Sciatic nerve (tissue), 2 donors: ENCODE data around the gene QSOX2. TPM values are rescaled to one million over a fixed set of nuclear protein-coding genes. Genes with fewer than 3 reads are reported as not detected.

Experiments
- ATAC-seq: fragments of 200-7000 bp; cut with Tn5 transposase; one replicate; pipeline ENCODE4 v1.9.1; 2020; ENCODE audit warnings: mild to moderate bottlenecking, moderate library complexity
- DNase-seq: peaks from one replicate; pipeline ENCODE4 v3.0.0-alpha.2; 2020; ENCODE audit warnings: low spot score
- intact Hi-C: fragments of 100-400 bp; cut with DNase I; formaldehyde crosslinking; loops from one replicate; pipeline ENCODE4 v1.14.2; 2022
- total RNA-seq: library from RNA; stranded (reverse); fragmentation: NEBNext Ultra II Directional; extraction: Animal tissue kit (Norgen Biotek cat#: 25700); gene quantifications from one replicate; pipeline ENCODE4 v1.2.1, GENCODE V29; 2021
- donor health status: DM: no; HTN: no; CAD: no.
- donor health status: DM: no; HTN: no; CAD: no.

The QSOX2 gene
- total RNA-seq, 1 donor from 2014 or later: 7.5 TPM

- intact Hi-C loops: no loop called here
- DNase-seq (no peak), ATAC-seq (no peak)
Measured at GRCh38 chr9:136230773-136231172, 14.8 kb downstream of the QSOX2 start.

DNA sequence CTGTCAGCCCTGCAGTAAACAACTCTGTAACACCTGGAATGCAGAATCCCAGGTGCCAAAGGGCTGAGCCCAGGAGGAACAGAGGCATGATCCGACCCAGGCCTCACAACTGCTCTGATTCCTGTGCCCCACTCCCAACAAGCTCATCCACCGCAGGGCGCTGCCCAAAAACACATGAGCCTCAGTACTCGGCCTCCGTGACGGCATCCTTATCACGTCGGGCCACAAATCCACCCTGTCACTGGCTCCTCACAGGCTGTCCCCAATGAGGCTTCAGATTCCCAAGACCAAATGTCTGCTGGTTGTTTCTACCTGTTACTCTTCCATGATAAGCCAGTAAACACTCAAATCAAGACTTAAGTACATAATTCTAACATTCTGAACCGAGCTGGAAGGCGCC, 15.2 kb downstream of the QSOX2 start:
- DNase-seq (no peak), ATAC-seq (no peak)
- intact Hi-C loops: no loop called here

DNA sequence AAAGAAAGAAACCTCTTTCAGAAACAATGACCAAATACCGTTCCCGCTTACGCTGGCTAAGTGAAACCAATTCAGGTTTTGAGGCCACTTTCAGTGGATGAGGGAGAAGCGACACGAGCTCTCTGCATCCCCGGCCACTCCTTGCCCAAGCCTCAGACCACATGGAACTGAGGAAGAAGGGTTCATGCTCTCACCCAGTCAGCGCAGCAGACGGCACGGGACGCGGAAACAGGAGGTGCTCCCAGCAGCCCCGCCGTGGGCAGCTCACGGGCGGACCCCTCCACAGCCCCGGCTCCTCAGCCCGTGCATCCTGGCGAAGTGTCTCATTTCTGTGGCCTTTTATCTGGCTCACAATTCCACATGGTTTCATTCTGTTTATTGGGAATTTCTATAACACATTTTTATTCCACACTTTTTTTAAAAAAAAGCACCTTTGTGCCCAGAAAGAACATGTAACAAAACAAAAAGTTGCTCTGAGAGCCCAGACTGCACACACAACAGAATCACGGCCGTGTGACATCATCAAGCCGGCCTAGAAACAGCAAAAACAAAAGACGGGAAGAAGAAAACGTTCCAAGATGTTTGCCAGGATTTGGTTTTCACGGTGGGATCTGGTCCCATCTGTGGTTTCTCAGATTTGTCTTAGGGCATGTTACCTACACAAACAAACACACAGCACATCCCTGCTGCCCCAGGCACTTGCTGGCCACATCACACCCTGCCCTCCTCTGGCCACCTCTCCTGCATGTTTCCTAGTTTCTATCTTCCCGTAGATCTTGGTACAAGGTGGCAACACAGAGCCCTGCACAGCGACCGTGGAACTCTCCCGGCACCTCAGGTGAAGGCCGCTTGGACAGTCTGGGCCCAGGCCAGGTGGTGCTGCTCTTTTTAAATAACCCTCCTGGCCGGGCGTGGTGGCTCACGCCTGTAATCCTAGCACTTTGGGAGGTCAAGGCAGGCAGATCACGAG, 16.2 kb downstream of the QSOX2 start:
- ATAC-seq: no peak
- DNase-seq: no peak
- intact Hi-C loops: no loop called here

DNA sequence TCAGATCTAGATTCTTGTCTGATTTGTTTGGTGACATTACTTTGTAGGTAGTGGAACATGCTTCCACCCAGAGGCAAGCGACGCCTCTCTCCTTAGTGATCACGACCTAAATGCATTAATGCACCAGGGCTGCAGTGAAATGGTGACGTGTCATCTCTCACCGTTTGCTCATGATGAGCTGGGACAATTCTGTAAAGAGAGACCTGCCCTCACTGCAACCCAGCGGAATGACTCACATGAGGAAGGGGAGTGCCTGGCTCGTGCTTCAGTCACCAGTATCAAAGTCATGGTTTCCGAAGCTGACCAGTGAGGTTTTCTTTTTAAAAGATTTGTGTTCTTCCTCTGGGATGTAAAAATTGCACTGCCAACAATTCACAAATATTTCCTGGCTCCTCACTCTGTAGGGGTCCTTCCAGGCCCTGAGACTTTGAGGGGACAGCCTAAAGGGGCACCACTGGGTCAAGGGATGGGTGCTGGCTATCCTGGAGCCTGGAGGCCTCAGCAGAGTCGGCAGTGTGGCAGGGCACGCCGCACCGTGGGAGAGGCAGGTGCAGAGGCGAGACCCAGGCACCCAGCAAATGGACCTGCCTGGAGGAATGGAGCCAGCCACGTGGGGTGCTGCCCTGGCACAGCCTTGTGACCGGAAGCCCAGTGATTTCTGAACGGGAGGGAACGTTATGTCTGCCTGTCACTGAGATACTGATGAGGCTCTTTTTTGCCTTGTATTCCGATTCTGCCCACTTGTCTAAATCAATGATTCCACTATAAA, 17.3 kb downstream of the QSOX2 start:
- ATAC-seq (no peak), DNase-seq (no peak)
- intact Hi-C loops: no loop called here

DNA sequence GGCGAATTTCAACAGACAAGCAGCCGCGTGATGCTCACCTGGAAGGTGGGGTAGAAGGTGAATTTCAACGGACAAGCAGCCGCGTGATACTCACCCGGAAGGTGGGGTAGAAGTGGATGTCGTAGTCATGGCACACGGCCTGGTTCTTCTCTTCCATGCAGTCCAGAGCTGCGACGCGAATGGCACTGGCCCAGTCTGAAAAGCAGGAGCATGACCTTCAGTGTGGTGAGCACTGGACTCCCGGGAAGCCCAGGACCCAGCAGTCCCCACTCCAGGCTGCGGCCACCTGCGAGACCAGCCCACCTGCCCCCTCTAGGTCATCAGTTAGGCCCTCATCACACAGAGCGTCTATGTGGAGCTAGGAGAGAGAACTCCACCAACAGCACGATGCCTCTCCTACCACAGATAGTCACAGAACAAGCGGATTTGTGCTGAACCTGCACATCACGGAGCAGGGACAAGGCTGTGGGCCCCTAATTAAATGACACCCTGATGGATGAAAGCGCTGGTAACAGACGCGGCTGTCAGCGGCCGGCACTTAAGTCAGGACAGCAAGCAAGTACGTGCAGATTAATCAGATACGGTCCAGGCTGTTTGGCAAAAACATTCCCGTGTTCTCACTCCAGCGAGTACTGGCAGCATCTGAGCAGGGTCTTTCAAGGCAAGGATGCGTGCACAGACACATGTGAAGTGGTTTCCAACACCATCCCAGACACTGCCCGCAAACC, 18.8 kb downstream of the QSOX2 start:
- no peak for DNase-seq
- intact Hi-C loops: no loop called here
- no peak for ATAC-seq

DNA sequence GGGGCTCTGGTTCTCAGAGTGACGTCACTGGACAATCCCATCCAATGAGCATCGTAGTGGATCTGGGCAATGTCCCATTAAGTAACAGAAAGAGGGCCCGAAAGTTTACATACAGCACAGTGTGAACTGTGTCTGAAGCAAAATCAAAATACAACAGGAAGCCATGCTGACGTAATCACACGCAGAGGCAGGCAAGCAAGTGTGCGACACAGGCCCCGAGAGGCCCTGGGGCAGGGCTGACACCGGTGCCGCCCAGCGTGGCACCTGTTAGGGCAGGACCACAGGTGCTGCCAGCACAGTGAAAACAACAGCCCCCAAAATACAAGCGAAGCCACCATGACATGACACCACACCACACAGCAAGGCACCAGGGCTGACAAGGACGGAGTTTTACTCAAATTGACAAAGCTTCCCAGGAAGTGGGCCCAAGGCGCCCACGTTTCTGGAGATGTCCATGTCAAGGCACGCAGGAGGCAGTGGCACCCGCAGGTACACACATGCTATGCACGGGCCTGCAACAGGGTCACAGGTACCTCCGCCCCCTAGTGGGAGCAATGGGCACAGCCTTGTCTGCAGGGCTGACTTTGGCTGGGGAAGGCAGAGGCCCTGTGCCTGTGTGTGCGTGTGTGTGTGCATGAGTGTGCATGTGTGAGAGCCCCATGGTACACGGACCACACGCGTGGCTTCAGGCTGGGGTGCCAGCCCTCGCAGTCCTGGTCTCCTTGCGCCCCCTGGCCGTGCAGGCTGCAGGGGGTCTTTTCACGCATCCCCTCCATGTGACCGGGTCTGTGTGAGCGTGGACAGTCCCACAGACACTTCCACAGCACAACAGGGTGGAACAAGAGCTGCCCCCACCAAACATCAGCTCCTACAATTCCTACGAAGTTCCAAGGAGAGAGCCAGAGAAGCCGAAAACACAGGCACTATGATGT, 19.6 kb downstream of the QSOX2 start:
- DNase-seq (no peak), ATAC-seq (peak; percentile 66)
- intact Hi-C loops: no loop called here

DNA sequence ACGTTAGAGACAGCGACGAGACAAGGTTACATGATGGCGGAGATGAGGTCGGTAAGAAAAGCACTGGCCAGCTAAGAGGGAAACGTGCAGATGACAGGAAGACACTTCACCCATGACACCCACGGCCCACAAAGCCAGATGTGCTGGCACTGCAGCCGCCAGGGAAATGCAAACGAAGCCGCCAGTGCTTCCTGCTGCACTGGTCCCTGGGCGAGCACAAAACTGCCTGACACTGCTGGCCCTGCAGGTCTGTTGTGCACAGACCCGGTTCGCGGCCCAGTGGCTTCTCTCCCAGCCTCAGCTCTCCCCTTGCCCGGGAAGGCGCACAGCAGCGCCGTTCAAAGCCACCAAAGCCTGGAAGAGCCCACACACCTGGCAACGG, 20.3 kb downstream of the QSOX2 start:
- intact Hi-C loops: no loop called here
- no peak for DNase-seq
- ATAC-seq: no peak

- DNase-seq (no peak), ATAC-seq (no peak)
- intact Hi-C loops: no loop called here
Measured at GRCh38 chr9:136223871-136224640, 21.6 kb downstream of the QSOX2 start.

- intact Hi-C loops: no loop called here
- no peak for ATAC-seq
Measured at GRCh38 chr9:136222906-136223285, 22.7 kb downstream of the QSOX2 start.

GRCh38 chr9:136222166-136222905, 23.3 kb downstream of the QSOX2 start:
- DNase-seq (no peak), ATAC-seq (no peak)
- intact Hi-C loops: no loop called here

More at GRCh38 chr9:136222906-136223285, 22.7 kb downstream of the QSOX2 start:
- no peak for DNase-seq

- intact Hi-C loops: no loop called here
- ATAC-seq (no peak), DNase-seq (no peak)
Measured at GRCh38 chr9:136220017-136220729, 25.4 kb downstream of the QSOX2 start.

GRCh38 chr9:136219276-136219675, 26.3 kb downstream of the QSOX2 start:
- ATAC-seq (no peak), DNase-seq (no peak)
- intact Hi-C loops: no loop called here

GRCh38 chr9:136218673-136219072, 26.9 kb downstream of the QSOX2 start:
- ATAC-seq: no peak
- no peak for DNase-seq
- intact Hi-C loops: no loop called here

DNA sequence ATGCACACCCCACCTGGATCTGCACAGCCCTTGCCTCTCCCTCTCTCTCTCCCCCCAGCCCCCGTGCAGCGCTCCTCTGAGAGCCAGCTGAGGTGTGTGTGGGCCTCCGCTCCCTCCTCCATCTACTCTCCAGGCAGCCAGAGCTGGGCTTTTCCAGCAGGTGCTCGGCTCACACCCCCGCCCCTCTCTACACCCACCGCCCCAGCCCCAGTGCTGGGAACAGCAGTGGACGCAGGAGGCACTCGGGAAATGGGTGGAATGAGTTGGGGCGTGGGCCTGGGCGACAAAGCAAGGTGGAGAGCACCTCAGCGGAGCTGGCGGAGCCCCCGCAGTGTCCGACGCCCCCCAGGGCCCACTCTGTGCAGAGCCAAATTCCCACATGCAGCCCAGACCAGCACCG, 27.3 kb downstream of the QSOX2 start:
- DNase-seq (no peak), ATAC-seq (no peak)
- intact Hi-C loops: no loop called here

DNA sequence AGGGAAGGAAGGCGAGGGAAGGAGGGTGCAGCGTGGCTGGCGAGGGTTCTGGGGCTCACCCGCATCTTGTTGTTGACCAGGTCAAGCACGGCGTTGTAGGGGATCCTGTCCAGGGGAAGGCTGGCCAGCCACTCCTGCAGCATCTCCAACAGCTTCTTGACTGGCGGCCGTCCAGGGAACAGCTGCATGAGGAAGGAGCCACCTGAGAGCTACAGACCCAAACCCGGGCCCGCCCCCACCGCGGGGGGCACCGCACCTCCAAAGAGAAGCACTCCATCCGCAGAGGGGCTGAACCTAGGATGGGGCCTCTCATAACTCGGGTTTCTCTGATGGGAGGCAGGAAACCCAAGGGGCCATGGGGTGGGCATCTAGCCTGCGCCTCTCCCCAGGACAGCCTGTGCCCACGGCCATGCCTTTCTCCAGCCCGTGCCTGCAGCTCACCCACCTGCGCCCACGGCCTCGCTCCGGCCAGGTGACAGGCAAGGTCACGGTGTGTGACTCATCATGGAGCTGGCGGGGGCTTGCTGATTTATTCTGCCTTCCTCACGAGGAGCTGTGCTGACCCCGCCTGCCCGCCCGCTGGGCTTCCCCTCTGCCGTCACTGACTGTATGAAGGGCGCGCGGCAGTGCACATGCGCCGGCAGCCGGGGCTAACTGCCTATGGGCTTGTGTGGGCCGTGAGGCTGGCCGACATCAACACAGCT, 28.9 kb downstream of the QSOX2 start:
- no peak for ATAC-seq
- intact Hi-C loops: no loop called here
- no peak for DNase-seq

DNA sequence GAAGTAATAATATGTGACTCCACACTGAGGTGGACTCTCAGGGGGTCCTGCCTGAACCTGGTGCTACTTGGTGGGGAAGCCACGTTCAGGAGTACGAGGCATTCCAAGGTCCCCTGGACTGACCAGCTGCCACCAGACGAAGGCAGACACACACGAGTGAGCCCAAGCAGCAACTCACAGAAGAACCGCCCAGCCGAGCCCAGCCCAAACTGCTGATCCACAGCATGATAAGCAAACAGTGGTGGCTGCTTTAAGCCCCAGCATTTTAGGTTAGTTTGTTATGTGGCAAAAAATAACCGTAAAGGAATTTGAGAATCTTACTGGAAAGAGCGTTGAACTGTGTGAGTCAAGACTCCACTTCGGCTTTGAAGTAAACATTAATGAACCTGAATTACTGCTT, 31.9 kb downstream of the QSOX2 start:
- intact Hi-C loops: no loop called here
- ATAC-seq: no peak
- no peak for DNase-seq
